K562 (cell line): ENCODE results near the gene NECAB3. TPM values are rescaled to one million over a fixed set of nuclear protein-coding genes. Genes with fewer than 3 reads are reported as not detected.

ENCODE experiments used
- CBX1 ChIP-seq: sonication (generic); IDR thresholded peaks from 2 replicates; pipeline ENCODE4 v1.6.1; 2016; ENCODE audit warnings: antibody characterized with exemption, low read depth, mild to moderate bottlenecking
- CHD4 ChIP-seq: fragments of 200-600 bp; sonication (generic); IDR thresholded peaks from 3 replicates; pipeline ENCODE4 v1.6.1; 2012; ENCODE audit warnings: low read depth, mild to moderate bottlenecking, mixed read lengths, low read length, inconsistent platforms; ENCODE audit not compliant: insufficient read depth, insufficient replicate concordance, poor library complexity, severe bottlenecking
- HEY1 ChIP-seq: fragments of 250-450 bp; sonication (Bioruptor Pico); IDR thresholded peaks from 2 replicates; pipeline ENCODE4 v1.5.0; 2020; ENCODE audit warnings: mild to moderate bottlenecking, moderate library complexity, borderline replicate concordance
- MITF ChIP-seq: IDR thresholded peaks from 2 replicates; pipeline ENCODE4 v1.6.1; 2014; ENCODE audit warnings: antibody characterized with exemption
- NR4A1 ChIP-seq, 2 experiments: fragments of 250-450 bp in 1 of 2; fragments of 450-650 bp in 1 of 2; sonication (Bioruptor Pico) in 1 of 2; IDR thresholded peaks; 2 replicates each; pipeline versions ENCODE4 v1.4.0 to v1.6.1; 2016 to 2020; ENCODE audit warnings: mild to moderate bottlenecking in 2 of 2, missing compliant biosample characterization in 1 of 2, missing genetic modification characterization in 1 of 2, moderate library complexity in 1 of 2
- RBFOX2 ChIP-seq: fragments of 200-400 bp; formaldehyde crosslinking; IDR thresholded peaks from 2 replicates; pipeline ENCODE4 v1.6.1; 2017; ENCODE audit warnings: low read depth, mild to moderate bottlenecking, low read length, moderate library complexity
- ZNF12 ChIP-seq: sonication (generic); formaldehyde crosslinking; IDR thresholded peaks from 2 replicates; pipeline ENCODE4 v1.4.0; 2020; ENCODE audit warnings: mild to moderate bottlenecking, missing genetic modification reagents
- ZNF174 ChIP-seq: fragments of 250-450 bp; sonication (Bioruptor Pico); IDR thresholded peaks from 2 replicates; pipeline ENCODE4 v1.4.0; 2020; ENCODE audit warnings: mild to moderate bottlenecking
- ZNF311 ChIP-seq: fragments of 250-450 bp; sonication (Bioruptor Pico); IDR thresholded peaks from 2 replicates; pipeline ENCODE4 v1.4.0; 2020; ENCODE audit warnings: mild to moderate bottlenecking, moderate library complexity
- polyA plus RNA-seq, 8 experiments: library from polyadenylated mRNA; depleted of rRNA in 4 of 8; stranded (reverse) in 5 of 8; unstranded in 3 of 8; fragments of >200 nt; fragmentation: Nextera tagmentation in 2 of 8; fragmentation: Illumina TruSeq in 1 of 8; extraction: Ambion mirVana in 2 of 8; extraction: Trizol in 1 of 8; gene quantifications; 2 replicates each; pipeline versions ENCODE4 v1.2.1 to v1.2.3, GENCODE V29; 2011 to 2014; ENCODE audit warnings: inconsistent platforms in 1 of 8, missing spikeins in 1 of 8
- total RNA-seq, 7 experiments: library from RNA; depleted of rRNA in 6 of 7; stranded (reverse); fragments of >200 nt in 6 of 7; fragmentation: Illumina TruSeq in 2 of 7; extraction: Trizol in 2 of 7; gene quantifications; 2 replicates each; pipeline versions ENCODE4 v1.2.1 to v1.2.3, GENCODE V29; 2011 to 2021; ENCODE audit warnings: low replicate concordance in 1 of 7
- TF ChIP-seq, protein P1 (sequence below): fragments of 250-450 bp; sonication (Bioruptor Pico); IDR thresholded peaks from 2 replicates; pipeline ENCODE4 v1.8.0; 2021; ENCODE audit warnings: mild to moderate bottlenecking, moderate library complexity
- TF ChIP-seq, protein P2 (sequence below), 2 experiments: IDR thresholded peaks; 2 replicates each; pipeline ENCODE4 v1.6.1; 2011; ENCODE audit warnings: borderline replicate concordance in 1 of 2, control low read depth in 1 of 2, low read depth in 1 of 2, low read length in 1 of 2, mild to moderate bottlenecking in 1 of 2, mixed read lengths in 1 of 2, moderate library complexity in 1 of 2; ENCODE audit not compliant: insufficient read depth in 1 of 2, insufficient read length in 1 of 2, poor library complexity in 1 of 2, severe bottlenecking in 1 of 2; ENCODE audit errors: extremely low read depth in 1 of 2
- TF ChIP-seq, protein P3 (sequence below): sonication (generic); formaldehyde crosslinking; IDR thresholded peaks from 2 replicates; pipeline ENCODE4 v1.8.0; 2022; ENCODE audit warnings: mild to moderate bottlenecking, missing genetic modification reagents
- TF ChIP-seq, protein P4 (sequence below): fragments of 150-350 bp; conservative IDR thresholded peaks from 2 replicates; pipeline ENCODE4 v1.6.1; 2014; ENCODE audit warnings: low read length
- TF ChIP-seq, protein P5 (sequence below): conservative IDR thresholded peaks from 2 replicates; pipeline ENCODE4 v1.6.1; 2011; ENCODE audit warnings: low read depth, mild to moderate bottlenecking, low read length; ENCODE audit not compliant: control insufficient read depth

NECAB3 gene
- total and polyA plus RNA-seq, 9 of the 15 experiments (the other 6 are each of a cell fraction or from before 2014, with no cell fraction given), result 0.94 to 63.3 (median 31.5) TPM

- TF ChIP-seq ZNF174 (CRISPR knock-in tag), result no peak
- peak; percentile 51 for TF ChIP-seq RBFOX2
- TF ChIP-seq, protein P1, sequence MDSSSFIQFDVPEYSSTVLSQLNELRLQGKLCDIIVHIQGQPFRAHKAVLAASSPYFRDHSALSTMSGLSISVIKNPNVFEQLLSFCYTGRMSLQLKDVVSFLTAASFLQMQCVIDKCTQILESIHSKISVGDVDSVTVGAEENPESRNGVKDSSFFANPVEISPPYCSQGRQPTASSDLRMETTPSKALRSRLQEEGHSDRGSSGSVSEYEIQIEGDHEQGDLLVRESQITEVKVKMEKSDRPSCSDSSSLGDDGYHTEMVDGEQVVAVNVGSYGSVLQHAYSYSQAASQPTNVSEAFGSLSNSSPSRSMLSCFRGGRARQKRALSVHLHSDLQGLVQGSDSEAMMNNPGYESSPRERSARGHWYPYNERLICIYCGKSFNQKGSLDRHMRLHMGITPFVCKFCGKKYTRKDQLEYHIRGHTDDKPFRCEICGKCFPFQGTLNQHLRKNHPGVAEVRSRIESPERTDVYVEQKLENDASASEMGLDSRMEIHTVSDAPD (CRISPR knock-in tag), result no peak
- no peak for TF ChIP-seq CHD4
- TF ChIP-seq, protein P2, sequence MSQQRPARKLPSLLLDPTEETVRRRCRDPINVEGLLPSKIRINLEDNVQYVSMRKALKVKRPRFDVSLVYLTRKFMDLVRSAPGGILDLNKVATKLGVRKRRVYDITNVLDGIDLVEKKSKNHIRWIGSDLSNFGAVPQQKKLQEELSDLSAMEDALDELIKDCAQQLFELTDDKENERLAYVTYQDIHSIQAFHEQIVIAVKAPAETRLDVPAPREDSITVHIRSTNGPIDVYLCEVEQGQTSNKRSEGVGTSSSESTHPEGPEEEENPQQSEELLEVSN (IDR thresholded peaks at IDR 0.05; ENCODE audit: borderline replicate concordance in 1 of 2, extremely low read depth in 1 of 2, insufficient read depth in 1 of 2, insufficient read length in 1 of 2, low read depth in 1 of 2, low read length in 1 of 2, poor library complexity in 1 of 2, severe bottlenecking in 1 of 2), result no peak
- TF ChIP-seq, protein P3, sequence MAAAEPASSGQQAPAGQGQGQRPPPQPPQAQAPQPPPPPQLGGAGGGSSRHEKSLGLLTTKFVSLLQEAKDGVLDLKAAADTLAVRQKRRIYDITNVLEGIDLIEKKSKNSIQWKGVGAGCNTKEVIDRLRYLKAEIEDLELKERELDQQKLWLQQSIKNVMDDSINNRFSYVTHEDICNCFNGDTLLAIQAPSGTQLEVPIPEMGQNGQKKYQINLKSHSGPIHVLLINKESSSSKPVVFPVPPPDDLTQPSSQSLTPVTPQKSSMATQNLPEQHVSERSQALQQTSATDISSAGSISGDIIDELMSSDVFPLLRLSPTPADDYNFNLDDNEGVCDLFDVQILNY (CRISPR knock-in tag), result no peak
- no peak for TF ChIP-seq NR4A1 (CRISPR knock-in tag; IDR thresholded peaks at IDR 0.05)
- no peak for TF ChIP-seq NR4A1 (tag; IDR thresholded peaks at IDR 0.05)
- no peak for TF ChIP-seq MITF
- TF ChIP-seq ZNF12 (CRISPR knock-in tag), result no peak
- no peak for TF ChIP-seq CBX1
- TF ChIP-seq, protein P4, sequence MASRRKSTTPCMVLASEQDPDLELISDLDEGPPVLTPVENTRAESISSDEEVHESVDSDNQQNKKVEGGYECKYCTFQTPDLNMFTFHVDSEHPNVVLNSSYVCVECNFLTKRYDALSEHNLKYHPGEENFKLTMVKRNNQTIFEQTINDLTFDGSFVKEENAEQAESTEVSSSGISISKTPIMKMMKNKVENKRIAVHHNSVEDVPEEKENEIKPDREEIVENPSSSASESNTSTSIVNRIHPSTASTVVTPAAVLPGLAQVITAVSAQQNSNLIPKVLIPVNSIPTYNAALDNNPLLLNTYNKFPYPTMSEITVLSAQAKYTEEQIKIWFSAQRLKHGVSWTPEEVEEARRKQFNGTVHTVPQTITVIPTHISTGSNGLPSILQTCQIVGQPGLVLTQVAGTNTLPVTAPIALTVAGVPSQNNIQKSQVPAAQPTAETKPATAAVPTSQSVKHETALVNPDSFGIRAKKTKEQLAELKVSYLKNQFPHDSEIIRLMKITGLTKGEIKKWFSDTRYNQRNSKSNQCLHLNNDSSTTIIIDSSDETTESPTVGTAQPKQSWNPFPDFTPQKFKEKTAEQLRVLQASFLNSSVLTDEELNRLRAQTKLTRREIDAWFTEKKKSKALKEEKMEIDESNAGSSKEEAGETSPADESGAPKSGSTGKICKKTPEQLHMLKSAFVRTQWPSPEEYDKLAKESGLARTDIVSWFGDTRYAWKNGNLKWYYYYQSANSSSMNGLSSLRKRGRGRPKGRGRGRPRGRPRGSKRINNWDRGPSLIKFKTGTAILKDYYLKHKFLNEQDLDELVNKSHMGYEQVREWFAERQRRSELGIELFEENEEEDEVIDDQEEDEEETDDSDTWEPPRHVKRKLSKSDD, result no peak
- no peak for TF ChIP-seq HEY1 (CRISPR knock-in tag)
- TF ChIP-seq, protein P5, sequence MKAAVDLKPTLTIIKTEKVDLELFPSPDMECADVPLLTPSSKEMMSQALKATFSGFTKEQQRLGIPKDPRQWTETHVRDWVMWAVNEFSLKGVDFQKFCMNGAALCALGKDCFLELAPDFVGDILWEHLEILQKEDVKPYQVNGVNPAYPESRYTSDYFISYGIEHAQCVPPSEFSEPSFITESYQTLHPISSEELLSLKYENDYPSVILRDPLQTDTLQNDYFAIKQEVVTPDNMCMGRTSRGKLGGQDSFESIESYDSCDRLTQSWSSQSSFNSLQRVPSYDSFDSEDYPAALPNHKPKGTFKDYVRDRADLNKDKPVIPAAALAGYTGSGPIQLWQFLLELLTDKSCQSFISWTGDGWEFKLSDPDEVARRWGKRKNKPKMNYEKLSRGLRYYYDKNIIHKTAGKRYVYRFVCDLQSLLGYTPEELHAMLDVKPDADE, result no peak
- TF ChIP-seq ZNF311 (CRISPR knock-in tag), result no peak
Measured at GRCh38 chr20:33673410-33674293, 576 bp downstream of the NECAB3 start (continued).
